Activated CD4-positive, CD25-positive, alpha-beta regulatory T cell treated with anti-CD3 and anti-CD28 coated beads, Interleukin-2, amount 50 U/mL, for 24 hours (primary cell): ENCODE measurements around the gene PLB1.

ENCODE experiments used
- ATAC-seq, 2 donors: fragments of 150-1000 bp; cut with Tn5 transposase; one replicate each; pipeline ENCODE4 v1.10.0; 2021; ENCODE audit warnings: mild to moderate bottlenecking in 1 of 2, moderate library complexity in 1 of 2

The PLB1 gene

GRCh38 chr2:28615706-28616105, 119.8 kb downstream of the PLB1 start:
- no peak for ATAC-seq

- no peak for ATAC-seq
Observed at GRCh38 chr2:28616396-28616999, 120.6 kb downstream of the PLB1 start.

- ATAC-seq: no peak
Observed at GRCh38 chr2:28617502-28618184, 121.8 kb downstream of the PLB1 start.

- ATAC-seq: no peak
Observed at GRCh38 chr2:28618221-28619141, 122.6 kb downstream of the PLB1 start.

- no peak for ATAC-seq
Observed at GRCh38 chr2:28619213-28620196, 123.6 kb downstream of the PLB1 start.

- no peak for ATAC-seq
Observed at GRCh38 chr2:28620291-28620793, 124.5 kb downstream of the PLB1 start.

- ATAC-seq: no peak
Observed at GRCh38 chr2:28620801-28621171, 124.9 kb downstream of the PLB1 start.

GRCh38 chr2:28621172-28622100, 125.6 kb downstream of the PLB1 start:
- peak; percentile 58 to 66 for ATAC-seq

GRCh38 chr2:28622101-28622499, 126.2 kb downstream of the PLB1 start:
- ATAC-seq: no peak

GRCh38 chr2:28623582-28624405, 127.9 kb downstream of the PLB1 start:
- ATAC-seq: no peak

GRCh38 chr2:28624436-28624792, 128.6 kb downstream of the PLB1 start:
- ATAC-seq: no peak

- peak; percentile 82 to 89 for ATAC-seq
Observed at GRCh38 chr2:28624793-28625701, 129.2 kb downstream of the PLB1 start.

GRCh38 chr2:28626376-28626775, 130.5 kb downstream of the PLB1 start:
- no peak for ATAC-seq

- ATAC-seq: no peak
Observed at GRCh38 chr2:28626891-28627421, 131.1 kb downstream of the PLB1 start.

GRCh38 chr2:28627722-28628480, 132.0 kb downstream of the PLB1 start:
- no peak for ATAC-seq

- no peak for ATAC-seq
Observed at GRCh38 chr2:28628506-28628905, 132.6 kb downstream of the PLB1 start.

- no peak for ATAC-seq
Observed at GRCh38 chr2:28628987-28629386, 133.1 kb downstream of the PLB1 start.

GRCh38 chr2:28629910-28630309, 134.1 kb downstream of the PLB1 start:
- no peak for ATAC-seq
